ENCODE results near the gene C11orf54.

Gene C11orf54

GRCh38 chr11:93783765-93784144 lies 42.3 kb downstream of the C11orf54 start:
- DNase-seq (ENCODE audit: low spot score): no peak
- ChIA-PET CTCF (interaction anchor here (0.9 to 1.1 kb wide), 2 partner anchors 10 to 61 kb away, joined by 4 read pairs; no protein-coding TSS in a partner anchor), POLR2A (ENCODE audit: low non-redundant PET) (interaction anchor here (0.9 to 1.3 kb wide), 3 partner anchors 12 to 44 kb away, joined by 3 to 18 read pairs (median 9); partner anchors contain the start of genes C11orf54 and TAF1D)
- peak overlapping the region; percentile 91 for H3K27ac ChIP-seq
- no peak for TF ChIP-seq CTCF (conservative IDR thresholded peaks at IDR 0.05; ENCODE audit: low read depth)

- ChIA-PET POLR2A (ENCODE audit: low non-redundant PET) (interaction anchor here (0.9 to 1.3 kb wide), 3 partner anchors 11 to 44 kb away, joined by 3 to 18 read pairs (median 9); partner anchors contain the start of genes C11orf54 and TAF1D), CTCF (interaction anchor here (0.9 to 1.1 kb wide), 2 partner anchors 11 to 60 kb away, joined by 4 read pairs; no protein-coding TSS in a partner anchor)
- peak within 1 kb of the TSS; percentile 91 for H3K27ac ChIP-seq
- peak; percentile 95 for DNase-seq (ENCODE audit: low spot score)
- peak; percentile 36; the same call in 1 of the 2 replicates for TF ChIP-seq CTCF (conservative IDR thresholded peaks at IDR 0.05; ENCODE audit: low read depth)
Measured at GRCh38 chr11:93784145-93784934, 42.9 kb downstream of the C11orf54 start, which contains the start of gene MED17. Gene MED17 (plus strand): TSS chr11:93784282. CDS start chr11:93784514, 232 bp downstream.

GRCh38 chr11:93784935-93785360 lies 43.5 kb downstream of the C11orf54 start:
- CTCF ChIA-PET: interaction anchor here (0.7 to 1.0 kb wide), 3 partner anchors 12 to 187 kb away, joined by 3 to 8 read pairs (median 3); no protein-coding TSS in a partner anchor
- no peak for TF ChIP-seq CTCF (conservative IDR thresholded peaks at IDR 0.05; ENCODE audit: low read depth)
- peak; percentile 7 for DNase-seq (ENCODE audit: low spot score)
- H3K27ac ChIP-seq: peak overlapping the region; percentile 91
- POLR2A ChIA-PET (ENCODE audit: low non-redundant PET): no interaction called here

DNA sequence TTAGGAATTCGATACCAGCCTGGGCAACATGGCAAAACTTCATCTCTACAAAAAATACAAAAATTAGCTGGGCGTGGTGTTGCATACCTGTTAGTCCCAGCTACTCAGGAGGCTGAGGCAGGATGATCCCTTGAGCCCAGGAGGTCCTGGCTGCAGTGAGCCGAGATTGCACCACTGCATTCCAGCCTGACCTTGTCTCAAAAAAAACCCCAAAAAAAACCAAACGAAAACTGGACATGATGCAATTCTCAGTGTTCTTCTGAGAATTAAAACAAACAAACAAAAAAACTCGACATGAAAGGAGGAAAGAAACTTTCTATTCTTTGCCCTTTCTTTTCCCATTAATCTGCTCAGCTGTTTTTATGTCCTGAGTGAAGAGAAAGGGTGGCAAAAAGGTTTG lies 50.0 kb downstream of the C11orf54 start:
- no peak for DNase-seq (ENCODE audit: low spot score)
- H3K27ac ChIP-seq: no peak overlapping the region
- ChIA-PET POLR2A (ENCODE audit: low non-redundant PET) (no interaction called here), CTCF (interaction anchor here (0.7 kb wide), 1 partner anchor 84 kb away, joined by 4 read pairs; no protein-coding TSS in a partner anchor)
- TF ChIP-seq CTCF (conservative IDR thresholded peaks at IDR 0.05; ENCODE audit: low read depth): no peak

DNA sequence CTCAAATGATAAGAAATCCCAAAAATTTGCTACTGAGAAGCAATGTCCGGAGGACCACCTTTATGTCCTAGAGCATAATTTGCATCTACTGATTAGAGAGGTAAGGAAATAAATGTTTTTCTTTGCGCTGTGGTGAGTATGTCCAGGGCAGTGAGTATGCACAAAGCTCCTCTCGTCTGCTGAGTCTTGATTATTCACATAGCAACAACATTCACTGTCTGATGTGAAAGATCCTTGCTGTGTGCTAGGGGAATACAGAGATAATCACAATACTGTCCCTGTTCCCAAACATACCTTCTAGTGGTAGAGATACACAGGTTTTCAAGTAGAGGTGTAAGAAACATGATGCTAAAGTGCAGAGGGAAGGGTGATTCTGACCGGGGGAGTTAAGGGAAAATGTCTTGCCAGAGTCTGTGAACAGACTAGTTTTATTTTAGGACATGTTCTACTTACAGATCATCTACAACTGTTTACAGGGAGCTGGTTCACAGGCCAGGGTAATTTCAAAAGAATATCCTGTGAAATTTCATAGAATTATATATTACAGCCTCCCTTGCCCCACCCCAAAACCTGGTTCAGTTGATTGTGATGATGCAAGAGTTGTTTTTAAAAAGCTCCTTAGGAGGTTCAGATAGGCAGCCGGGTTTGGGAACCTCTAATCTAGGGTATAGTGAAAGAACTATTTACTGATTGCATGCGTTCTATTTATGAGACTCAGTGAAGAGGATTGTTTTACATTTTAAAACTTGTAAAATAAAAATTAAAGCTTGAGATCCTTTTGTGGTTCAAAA lies 55.2 kb downstream of the C11orf54 start:
- H3K27ac ChIP-seq: no peak overlapping the region
- no peak for TF ChIP-seq CTCF (conservative IDR thresholded peaks at IDR 0.05; ENCODE audit: low read depth)
- ChIA-PET POLR2A (ENCODE audit: low non-redundant PET) (no interaction called here), CTCF (interaction anchor here (0.7 to 1.0 kb wide), 2 partner anchors 11 to 41 kb away, joined by 5 to 8 read pairs; no protein-coding TSS in a partner anchor)
- DNase-seq (ENCODE audit: low spot score): no peak

- ChIA-PET CTCF (interaction anchor here (1.0 kb wide), 1 partner anchor 94 kb away, joined by 3 read pairs; no protein-coding TSS in a partner anchor), POLR2A (ENCODE audit: low non-redundant PET) (no interaction called here)
- no peak for TF ChIP-seq CTCF (conservative IDR thresholded peaks at IDR 0.05; ENCODE audit: low read depth)
- DNase-seq (ENCODE audit: low spot score): no peak
- no peak overlapping the region for H3K27ac ChIP-seq
Measured at GRCh38 chr11:93801366-93801765, 59.9 kb downstream of the C11orf54 start.
